GM12874 (cell line): ENCODE measurements around the gene RNGTT.

Experiments used
- TF ChIP-seq, protein P1 (sequence below): IDR thresholded peaks from 2 replicates; pipeline ENCODE4 v1.5.1; 2011; ENCODE audit warnings: low read depth, mild to moderate bottlenecking, control low read depth, low read length, moderate library complexity; ENCODE audit not compliant: insufficient read depth

Gene RNGTT

GRCh38 chr6:88631830-88632229 is 331.6 kb downstream of the RNGTT start:
- TF ChIP-seq, protein P1, sequence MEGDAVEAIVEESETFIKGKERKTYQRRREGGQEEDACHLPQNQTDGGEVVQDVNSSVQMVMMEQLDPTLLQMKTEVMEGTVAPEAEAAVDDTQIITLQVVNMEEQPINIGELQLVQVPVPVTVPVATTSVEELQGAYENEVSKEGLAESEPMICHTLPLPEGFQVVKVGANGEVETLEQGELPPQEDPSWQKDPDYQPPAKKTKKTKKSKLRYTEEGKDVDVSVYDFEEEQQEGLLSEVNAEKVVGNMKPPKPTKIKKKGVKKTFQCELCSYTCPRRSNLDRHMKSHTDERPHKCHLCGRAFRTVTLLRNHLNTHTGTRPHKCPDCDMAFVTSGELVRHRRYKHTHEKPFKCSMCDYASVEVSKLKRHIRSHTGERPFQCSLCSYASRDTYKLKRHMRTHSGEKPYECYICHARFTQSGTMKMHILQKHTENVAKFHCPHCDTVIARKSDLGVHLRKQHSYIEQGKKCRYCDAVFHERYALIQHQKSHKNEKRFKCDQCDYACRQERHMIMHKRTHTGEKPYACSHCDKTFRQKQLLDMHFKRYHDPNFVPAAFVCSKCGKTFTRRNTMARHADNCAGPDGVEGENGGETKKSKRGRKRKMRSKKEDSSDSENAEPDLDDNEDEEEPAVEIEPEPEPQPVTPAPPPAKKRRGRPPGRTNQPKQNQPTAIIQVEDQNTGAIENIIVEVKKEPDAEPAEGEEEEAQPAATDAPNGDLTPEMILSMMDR, result no peak

- TF ChIP-seq, protein P1, result peak; percentile 54
These were observed 333.5 kb downstream of the RNGTT start for GRCh38 chr6:88629838-88630494.

DNA sequence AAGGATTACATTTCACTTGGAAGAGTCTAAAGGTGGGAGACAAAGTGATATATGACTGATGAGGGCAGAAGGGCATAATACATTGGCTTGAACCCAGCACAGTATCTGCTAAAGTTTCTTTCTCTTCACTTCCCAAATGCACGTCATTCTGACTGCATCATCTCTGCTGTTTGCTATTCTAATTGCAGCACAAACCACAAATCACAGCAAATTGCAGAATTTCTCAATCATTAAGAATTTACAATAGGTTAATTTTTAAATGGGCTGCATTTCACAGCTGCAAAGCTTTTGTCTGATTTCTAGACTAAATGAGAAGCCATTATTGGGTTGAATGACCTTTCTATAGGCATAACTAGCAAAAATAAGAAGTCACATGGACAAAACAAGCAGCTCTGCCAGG is 337.0 kb downstream of the RNGTT start:
- TF ChIP-seq, protein P1, result no peak

DNA sequence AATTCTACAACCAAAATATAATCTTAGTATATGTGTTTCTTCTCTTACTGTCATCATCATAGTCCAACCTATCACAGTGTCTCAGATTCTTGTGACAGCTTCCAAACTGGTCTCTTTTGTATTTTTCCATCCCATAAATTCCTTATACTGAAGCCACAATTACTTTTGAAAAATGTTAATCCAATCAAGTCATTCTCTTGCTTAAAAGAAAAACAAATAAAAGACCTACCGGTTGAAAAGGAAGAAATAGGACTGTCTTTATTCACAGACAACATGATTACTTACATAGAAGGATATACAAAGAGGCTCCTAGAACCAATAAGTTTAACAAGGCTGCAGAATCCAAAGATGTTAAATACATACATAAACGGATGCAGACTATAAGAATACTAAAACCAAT is 339.9 kb downstream of the RNGTT start:
- TF ChIP-seq, protein P1, result no peak

GRCh38 chr6:88619951-88620350 is 343.5 kb downstream of the RNGTT start:
- TF ChIP-seq, protein P1, result no peak

- TF ChIP-seq, protein P1, result no peak
These were observed 347.0 kb downstream of the RNGTT start for GRCh38 chr6:88616380-88616779.

DNA sequence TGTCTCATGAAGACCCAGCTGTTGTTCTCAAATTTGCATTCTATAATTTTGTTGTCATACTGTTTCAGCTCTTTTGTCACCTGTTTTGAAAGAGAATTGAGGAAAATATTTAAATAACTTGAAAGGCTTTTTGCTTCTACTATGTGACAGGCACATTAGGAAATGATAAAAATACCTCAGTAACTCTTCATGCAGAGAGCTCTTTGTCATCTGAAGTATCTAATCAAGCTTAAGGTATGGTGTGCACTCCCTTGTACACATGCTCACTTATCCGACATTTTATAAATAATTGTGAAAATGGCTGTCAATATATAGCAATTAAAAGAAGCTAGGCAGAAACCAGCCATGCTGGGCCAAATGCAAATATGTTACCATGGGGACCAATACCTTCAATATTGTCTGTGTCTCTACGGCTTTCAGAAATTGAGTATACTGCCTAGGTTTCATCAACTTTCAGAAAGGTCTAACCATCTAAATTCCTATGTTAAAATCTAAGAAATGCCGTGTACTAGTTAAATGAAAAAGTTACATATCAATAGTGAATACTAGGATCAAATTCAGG is 349.0 kb downstream of the RNGTT start:
- TF ChIP-seq, protein P1, result no peak
